HEK293 (cell line): ENCODE results near the gene UBXN11.

Source experiments
- CTCF ChIA-PET: fragments of 350-600 bp; formaldehyde crosslinking; extraction: SDS; loops from one replicate; lab custom pipeline; 2021; ENCODE audit warnings: antibody characterized with exemption; lab: Yijun Ruan, JAX
- POLR2A ChIA-PET: fragments of 300-600 bp; formaldehyde crosslinking; extraction: SDS; loops from one replicate; lab custom pipeline; 2020; ENCODE audit warnings: antibody characterized with exemption, inconsistent platforms; lab: Yijun Ruan, JAX
- H3K27ac ChIP-seq: fragments of 200-500 bp; sonication (Bioruptor generic); 2 replicates; pipeline ENCODE4 v1.5.1; 2014; ENCODE audit warnings: low read depth, low read length, control low read depth, inconsistent platforms; ENCODE audit errors: extremely low read depth
- H3K36me3 ChIP-seq, 2 experiments: fragments of 200-500 bp in 1 of 2; sonication (Bioruptor generic) in 1 of 2; 1 replicate in 1 of 2; 2 replicates in 1 of 2; pipeline ENCODE4 v1.5.1; 2014 to 2017; ENCODE audit warnings: inconsistent platforms in 2 of 2, low read length in 2 of 2; ENCODE audit not compliant: control insufficient read depth in 2 of 2, insufficient read depth in 1 of 2
- H3K4me1 ChIP-seq: fragments of 200-500 bp; sonication (Bioruptor generic); 2 replicates; pipeline ENCODE4 v1.5.1; 2014; ENCODE audit warnings: mild to moderate bottlenecking, low read length, inconsistent platforms; ENCODE audit not compliant: control insufficient read depth, insufficient read depth
- H3K4me3 ChIP-seq: 2 replicates; pipeline ENCODE4 v1.5.1; 2011; ENCODE audit warnings: low read depth, mild to moderate bottlenecking, control low read depth, low read length, moderate library complexity
- H3K9me3 ChIP-seq: fragments of 200-500 bp; sonication (Bioruptor generic); 2 replicates; pipeline ENCODE4 v1.5.1; 2014; ENCODE audit warnings: low read depth, low read length, inconsistent platforms; ENCODE audit not compliant: control insufficient read depth, insufficient read depth
- BCL11B ChIP-seq: fragments of 450-650 bp; formaldehyde crosslinking; IDR thresholded peaks from 2 replicates; pipeline ENCODE4 v1.5.1; 2016; ENCODE audit warnings: low read depth, missing biosample characterization, missing genetic modification characterization
- EGR2 ChIP-seq: fragments of 450-650 bp; formaldehyde crosslinking; IDR thresholded peaks from 2 replicates; pipeline ENCODE4 v1.5.1; 2016; ENCODE audit warnings: low read depth, missing biosample characterization, missing genetic modification characterization
- GLIS1 ChIP-seq: fragments of 450-650 bp; formaldehyde crosslinking; IDR thresholded peaks from 2 replicates; pipeline ENCODE4 v1.5.1; 2016; ENCODE audit warnings: missing biosample characterization, missing genetic modification characterization
- HOXD13 ChIP-seq: sonication (generic); formaldehyde crosslinking; IDR thresholded peaks from 2 replicates; pipeline ENCODE4 v1.8.0; 2022; ENCODE audit warnings: missing genetic modification reagents, borderline replicate concordance
- KLF1 ChIP-seq: fragments of 450-650 bp; formaldehyde crosslinking; IDR thresholded peaks from 2 replicates; pipeline ENCODE4 v1.5.1; 2016; ENCODE audit warnings: missing biosample characterization, missing genetic modification characterization
- KLF17 ChIP-seq: fragments of 450-650 bp; formaldehyde crosslinking; IDR thresholded peaks from 2 replicates; pipeline ENCODE4 v1.5.1; 2016; ENCODE audit warnings: missing biosample characterization, missing genetic modification characterization
- PRDM1 ChIP-seq: fragments of 450-650 bp; formaldehyde crosslinking; IDR thresholded peaks from 2 replicates; pipeline ENCODE4; 2016; ENCODE audit warnings: missing biosample characterization, missing genetic modification characterization
- SP7 ChIP-seq: fragments of 450-650 bp; formaldehyde crosslinking; IDR thresholded peaks from 2 replicates; pipeline ENCODE4 v1.5.1; 2016; ENCODE audit warnings: missing biosample characterization, missing genetic modification characterization
- ZBTB48 ChIP-seq: fragments of 450-650 bp; formaldehyde crosslinking; IDR thresholded peaks from 2 replicates; pipeline ENCODE4 v1.5.1; 2016; ENCODE audit warnings: missing biosample characterization, missing genetic modification characterization
- ZBTB8A ChIP-seq: fragments of 450-650 bp; formaldehyde crosslinking; IDR thresholded peaks from 2 replicates; pipeline ENCODE4 v1.5.1; 2016; ENCODE audit warnings: missing biosample characterization, missing genetic modification characterization
- ZEB2 ChIP-seq: fragments of 450-650 bp; formaldehyde crosslinking; IDR thresholded peaks from 2 replicates; pipeline ENCODE4 v1.5.1; 2016; ENCODE audit warnings: missing biosample characterization, missing genetic modification characterization
- ZFHX2 ChIP-seq: fragments of 450-650 bp; formaldehyde crosslinking; conservative IDR thresholded peaks from 2 replicates; pipeline ENCODE4 v1.5.1; 2016; ENCODE audit warnings: missing biosample characterization, missing genetic modification characterization
- ZNF121 ChIP-seq: fragments of 450-650 bp; formaldehyde crosslinking; IDR thresholded peaks from 2 replicates; pipeline ENCODE4 v1.5.1; 2016; ENCODE audit warnings: missing biosample characterization, missing genetic modification characterization
- ZNF239 ChIP-seq: fragments of 450-650 bp; formaldehyde crosslinking; IDR thresholded peaks from 2 replicates; pipeline ENCODE4 v1.5.1; 2016; ENCODE audit warnings: missing biosample characterization, missing genetic modification characterization
- ZNF248 ChIP-seq: fragments of 450-650 bp; formaldehyde crosslinking; IDR thresholded peaks from 2 replicates; pipeline ENCODE4 v1.5.1; 2017; ENCODE audit warnings: missing biosample characterization, missing genetic modification characterization
- ZNF302 ChIP-seq: fragments of 450-650 bp; formaldehyde crosslinking; IDR thresholded peaks from 2 replicates; pipeline ENCODE4 v1.5.1; 2016; ENCODE audit warnings: missing biosample characterization, missing genetic modification characterization, low read depth
- ZNF311 ChIP-seq: fragments of 450-650 bp; formaldehyde crosslinking; IDR thresholded peaks from 2 replicates; pipeline ENCODE4 v1.5.1; 2017; ENCODE audit warnings: missing biosample characterization, missing genetic modification characterization, borderline replicate concordance
- ZNF341 ChIP-seq: fragments of 450-650 bp; formaldehyde crosslinking; IDR thresholded peaks from 2 replicates; pipeline ENCODE4; 2016; ENCODE audit warnings: low read depth, missing biosample characterization, missing genetic modification characterization
- ZNF416 ChIP-seq: fragments of 450-650 bp; formaldehyde crosslinking; IDR thresholded peaks from 2 replicates; pipeline ENCODE4 v1.5.1; 2016; ENCODE audit warnings: missing biosample characterization, missing genetic modification characterization
- ZNF449 ChIP-seq: fragments of 450-650 bp; formaldehyde crosslinking; IDR thresholded peaks from 2 replicates; pipeline ENCODE4 v1.5.1; 2017; ENCODE audit warnings: missing biosample characterization, mild to moderate bottlenecking, missing genetic modification characterization, moderate library complexity
- ZNF530 ChIP-seq: fragments of 450-650 bp; formaldehyde crosslinking; IDR thresholded peaks from 2 replicates; pipeline ENCODE4 v1.5.1; 2016; ENCODE audit warnings: low read depth, missing biosample characterization, missing genetic modification characterization
- ZNF549 ChIP-seq: fragments of 450-650 bp; IDR thresholded peaks from 2 replicates; pipeline ENCODE4 v1.5.1; 2018; ENCODE audit warnings: missing biosample characterization, missing genetic modification characterization, mild to moderate bottlenecking, inconsistent platforms, moderate library complexity
- ZNF580 ChIP-seq: fragments of 450-650 bp; formaldehyde crosslinking; IDR thresholded peaks from 2 replicates; pipeline ENCODE4 v1.5.1; 2016; ENCODE audit warnings: missing biosample characterization, missing genetic modification characterization
- ZNF600 ChIP-seq: fragments of 450-650 bp; formaldehyde crosslinking; IDR thresholded peaks from 2 replicates; pipeline ENCODE4 v1.5.1; 2016; ENCODE audit warnings: missing biosample characterization, missing genetic modification characterization
- ZNF639 ChIP-seq: fragments of 450-650 bp; formaldehyde crosslinking; IDR thresholded peaks from 2 replicates; pipeline ENCODE4 v1.5.1; 2016; ENCODE audit warnings: missing biosample characterization, missing genetic modification characterization
- ZNF670 ChIP-seq: fragments of 450-650 bp; formaldehyde crosslinking; IDR thresholded peaks from 2 replicates; pipeline ENCODE4 v1.5.1; 2016; ENCODE audit warnings: missing biosample characterization, missing genetic modification characterization, low read depth
- ZNF785 ChIP-seq: fragments of 450-650 bp; formaldehyde crosslinking; IDR thresholded peaks from 2 replicates; pipeline ENCODE4 v1.5.1; 2016; ENCODE audit warnings: missing biosample characterization, missing genetic modification characterization
- ZNF837 ChIP-seq: fragments of 450-650 bp; formaldehyde crosslinking; IDR thresholded peaks from 2 replicates; pipeline ENCODE4 v1.5.1; 2016; ENCODE audit warnings: missing biosample characterization, missing genetic modification characterization
- TF ChIP-seq, protein P1 (sequence below): fragments of 450-650 bp; IDR thresholded peaks from 2 replicates; pipeline ENCODE4 v1.5.1; 2018; ENCODE audit warnings: missing biosample characterization, missing genetic modification characterization

The UBXN11 gene

DNA sequence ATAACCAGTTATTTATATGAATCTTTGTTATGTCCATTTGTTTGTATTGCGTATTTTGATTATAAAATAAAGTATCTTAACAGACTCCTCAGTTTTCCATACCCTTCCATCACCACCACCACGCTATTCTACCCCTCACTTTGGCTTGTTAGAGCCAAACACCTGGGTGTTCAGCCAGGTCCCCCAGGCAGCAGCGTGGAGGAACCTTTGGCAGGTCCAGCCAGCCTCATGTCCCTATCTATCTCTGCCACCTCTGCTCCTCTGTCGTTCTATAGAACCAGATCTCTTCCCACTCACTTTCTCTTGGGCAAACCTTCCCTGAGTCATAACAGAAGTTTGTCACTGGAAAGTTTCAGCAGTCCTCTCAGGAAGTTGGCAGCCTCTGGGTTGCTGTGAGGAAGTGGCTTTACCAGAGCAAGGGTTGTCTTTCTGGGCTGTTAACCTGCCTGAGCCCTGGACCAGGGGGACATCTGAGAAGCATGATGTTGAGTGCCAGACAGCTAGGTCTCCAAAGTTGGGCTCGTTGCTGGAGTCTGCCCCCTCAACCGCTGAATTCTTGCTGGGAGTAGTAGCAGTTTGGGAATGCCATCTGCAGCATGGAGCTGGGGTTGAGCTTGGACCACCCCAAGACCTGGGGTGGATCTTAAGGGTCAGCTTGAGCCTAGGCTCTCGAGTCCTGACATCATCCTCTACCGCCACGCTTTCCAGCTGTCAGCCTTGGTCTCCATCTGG is 27.5 kb downstream of the UBXN11 start:
- H3K9me3 ChIP-seq, result no peaks in the 10 kb centered on the region
- peaks cover 4 to 72% of the 10 kb centered on the region in 2 experiments; a peak in 1 of 3 replicates for H3K36me3 ChIP-seq
- no peak for TF ChIP-seq ZNF311 (tag by site-specific recombination)
- TF ChIP-seq BCL11B, result no peak
- TF ChIP-seq ZFHX2, result peak; percentile 44
- TF ChIP-seq ZNF549 (tag by site-specific recombination), result no peak
- no peak for TF ChIP-seq ZNF239
- TF ChIP-seq ZNF530 (tag by site-specific recombination), result no peak
- no peak for TF ChIP-seq ZNF248 (tag by site-specific recombination)
- TF ChIP-seq, protein P1, sequence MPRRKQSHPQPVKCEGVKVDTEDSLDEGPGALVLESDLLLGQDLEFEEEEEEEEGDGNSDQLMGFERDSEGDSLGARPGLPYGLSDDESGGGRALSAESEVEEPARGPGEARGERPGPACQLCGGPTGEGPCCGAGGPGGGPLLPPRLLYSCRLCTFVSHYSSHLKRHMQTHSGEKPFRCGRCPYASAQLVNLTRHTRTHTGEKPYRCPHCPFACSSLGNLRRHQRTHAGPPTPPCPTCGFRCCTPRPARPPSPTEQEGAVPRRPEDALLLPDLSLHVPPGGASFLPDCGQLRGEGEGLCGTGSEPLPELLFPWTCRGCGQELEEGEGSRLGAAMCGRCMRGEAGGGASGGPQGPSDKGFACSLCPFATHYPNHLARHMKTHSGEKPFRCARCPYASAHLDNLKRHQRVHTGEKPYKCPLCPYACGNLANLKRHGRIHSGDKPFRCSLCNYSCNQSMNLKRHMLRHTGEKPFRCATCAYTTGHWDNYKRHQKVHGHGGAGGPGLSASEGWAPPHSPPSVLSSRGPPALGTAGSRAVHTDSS (tag by site-specific recombination), result no peak
- TF ChIP-seq ZNF639 (tag by site-specific recombination), result no peak
- TF ChIP-seq EGR2 (tag by site-specific recombination), result peak; percentile 25; the same call in 1 of the 2 replicates
- TF ChIP-seq ZNF416 (tag by site-specific recombination), result no peak
- no peak for TF ChIP-seq ZNF785 (tag by site-specific recombination)
- TF ChIP-seq PRDM1 (tag by site-specific recombination), result peak; percentile 56
- ChIA-PET POLR2A (interaction anchor here (1.0 to 1.8 kb wide), 4 partner anchors 39 to 167 kb away, joined by 4 to 6 read pairs (median 5); partner anchors contain the start of genes CD52, DHDDS and PDIK1L), CTCF (interaction anchor here (0.6 to 5.1 kb wide), 13 partner anchors 11 to 608 kb away, joined by 3 to 50 read pairs (median 4); no protein-coding TSS in a partner anchor)
- 0 out of 2 replicates have a peak overlapping the region, but pooled peaks have one; percentile 7 for H3K27ac ChIP-seq
- H3K4me3 ChIP-seq, result no peak overlapping the region
- H3K4me1 ChIP-seq, result 0 out of 2 replicates have a peak, but pooled peaks cover 3% of the 10 kb centered on the region

DNA sequence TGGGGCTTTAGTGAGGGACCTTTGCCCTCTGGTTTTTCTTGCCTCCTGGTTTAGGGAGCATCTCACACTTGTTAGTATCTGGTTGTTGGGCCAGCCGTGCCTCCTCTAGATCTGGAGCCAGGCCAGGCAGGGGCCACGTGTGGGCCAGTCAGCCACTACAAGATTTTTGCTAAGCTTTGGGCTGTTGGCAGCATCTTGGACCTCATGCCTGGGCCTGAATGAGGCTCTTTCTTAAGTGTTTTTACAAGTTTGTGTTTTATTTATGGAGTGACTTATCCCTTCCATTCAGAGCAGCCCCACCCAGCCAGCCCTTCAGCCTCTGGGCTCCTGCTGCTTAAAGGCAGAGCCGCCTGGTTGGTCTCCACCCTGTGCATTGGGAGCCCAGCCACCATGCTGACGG is 28.1 kb downstream of the UBXN11 start:
- TF ChIP-seq ZBTB48 (peak; percentile 82), ZNF449 (tag by site-specific recombination) (peak; percentile 92), ZNF302 (tag by site-specific recombination) (no peak), ZNF837 (no peak), ZNF600 (tag by site-specific recombination) (no peak), KLF17 (peak; percentile 51; the same call in 1 of the 2 replicates), ZNF580 (tag by site-specific recombination) (no peak), ZNF670 (no peak), KLF1 (tag by site-specific recombination) (peak; percentile 81), ZEB2 (tag by site-specific recombination) (0 out of 2 replicates have a peak, but pooled peaks have one; percentile 32), ZNF121 (tag by site-specific recombination) (peak; percentile 34; the same call in 1 of the 2 replicates), ZBTB8A (tag by site-specific recombination) (0 out of 2 replicates have a peak, but pooled peaks have one; percentile 31), ZFHX2 (no peak), GLIS1 (tag by site-specific recombination) (peak; percentile 42), PRDM1 (tag by site-specific recombination) (no peak), ZNF549 (tag by site-specific recombination) (no peak), ZNF341 (peak; percentile 38; the same call in 1 of the 2 replicates), HOXD13 (CRISPR knock-in tag) (no peak), SP7 (tag by site-specific recombination) (0 out of 2 replicates have a peak, but pooled peaks have one; percentile 12)
- peaks cover 4 to 69% of the 10 kb centered on the region in 2 experiments; a peak in 1 of 3 replicates for H3K36me3 ChIP-seq

More for the DNA sequence above, 28.1 kb downstream of the UBXN11 start:
- ChIA-PET POLR2A (no interaction called here), CTCF (interaction anchor here (0.6 to 5.1 kb wide), 3 partner anchors 43 to 609 kb away, joined by 3 to 50 read pairs (median 6); no protein-coding TSS in a partner anchor)
- Histone ChIP-seq H3K9me3 (no peaks in the 10 kb centered on the region), H3K27ac (no peak overlapping the region), H3K4me3 (no peak overlapping the region), H3K4me1 (0 out of 2 replicates have a peak, but pooled peaks cover 3% of the 10 kb centered on the region)
